ENCODE results near the gene RLBP1. TPM values are rescaled to one million over a fixed set of nuclear protein-coding genes. Genes with fewer than 3 reads are reported as not detected.

The RLBP1 gene
- total and polyA plus RNA-seq, 2 donors from 2014 or later: not detected

DNA sequence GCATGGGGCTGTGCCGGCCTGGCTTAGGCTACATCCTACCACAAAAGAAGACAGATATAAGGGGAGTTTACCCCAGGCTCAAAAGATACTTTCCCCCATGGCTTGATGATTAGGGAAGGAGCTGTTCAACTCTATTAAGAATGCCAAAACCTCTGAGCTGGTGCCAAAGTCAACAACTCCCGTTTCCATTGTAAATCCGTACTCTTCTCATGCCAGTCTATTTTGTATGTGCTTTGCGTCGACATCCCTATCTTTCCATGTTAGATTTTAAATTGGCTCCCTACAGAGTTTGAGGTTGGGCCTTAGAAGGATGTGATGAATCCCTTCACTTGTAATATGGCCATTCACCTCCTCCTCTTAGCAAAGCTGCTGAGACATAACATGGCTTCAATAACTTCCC lies 46.9 kb downstream of the RLBP1 start:
- intact Hi-C loops (cut with DNase I): loop anchor here (10.0 kb wide), 1 partner anchor 270 kb away; no protein-coding TSS in a partner anchor
- H3K4me1 ChIP-seq (ENCODE audit: control insufficient read depth in 2 of 3, insufficient read depth in 2 of 3, low read depth in 1 of 3, low read length in 3 of 3): peaks cover 0 to 3% (median 2%) of the 10 kb centered on the region in 3 donors
- no peak for TF ChIP-seq CTCF (IDR thresholded peaks at IDR 0.05; ENCODE audit: borderline replicate concordance, extremely low read depth, insufficient read depth)
- no peak overlapping the region for H3K4me3 ChIP-seq (ENCODE audit: low read length in 3 of 3)
- no peaks in the 10 kb centered on the region for H3K9me3 ChIP-seq (ENCODE audit: control insufficient read depth in 2 of 3, insufficient read depth in 1 of 3, low read length in 3 of 3)
- peaks cover 0 to 16% (median 15%) of the 10 kb centered on the region in 3 donors for H3K36me3 ChIP-seq (ENCODE audit: control insufficient read depth in 2 of 3, insufficient read depth in 3 of 3, low read length in 3 of 3)
- no peak for FAIRE-seq
- H3K27ac ChIP-seq (ENCODE audit: low read depth in 2 of 2, low read length in 2 of 2): no peak overlapping the region
- no peaks in the 10 kb centered on the region for H3K27me3 ChIP-seq (ENCODE audit: control insufficient read depth, insufficient read depth, low read length)
- DNase-seq: no peak
- H3K9ac ChIP-seq (ENCODE audit: low read length in 3 of 3): no peak overlapping the region

DNA sequence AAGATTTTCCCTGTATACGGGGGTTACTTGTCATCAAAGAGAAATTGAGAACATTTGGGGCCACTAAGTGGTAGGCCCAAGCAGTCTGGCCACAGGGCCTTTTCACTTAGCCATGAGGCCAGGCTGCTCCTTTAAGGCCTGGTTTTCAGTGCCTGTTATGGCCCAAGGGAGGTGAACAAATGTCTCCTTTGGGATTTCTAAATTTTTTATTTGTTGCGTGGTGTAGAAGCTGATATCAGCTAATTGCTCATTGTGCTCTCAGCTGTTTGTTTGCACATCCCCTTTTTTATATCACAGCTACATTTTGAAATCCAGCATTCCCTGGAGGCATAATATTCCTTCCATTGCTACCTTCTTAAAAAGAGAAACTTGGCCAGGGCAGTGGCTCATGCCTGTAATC lies 48.5 kb downstream of the RLBP1 start:
- intact Hi-C loops (cut with DNase I): loop anchor here (10.0 kb wide), 1 partner anchor 268 kb away; no protein-coding TSS in a partner anchor
- FAIRE-seq (no peak), DNase-seq (no peak)
- H3K36me3 ChIP-seq (ENCODE audit: control insufficient read depth in 2 of 3, insufficient read depth in 3 of 3, low read length in 3 of 3): peaks cover 0 to 15% (median 11%) of the 10 kb centered on the region in 3 donors
- H3K4me3 ChIP-seq (ENCODE audit: low read length in 3 of 3): no peak overlapping the region
- no peak overlapping the region for H3K27ac ChIP-seq (ENCODE audit: low read depth in 2 of 2, low read length in 2 of 2)
- no peaks in the 10 kb centered on the region for H3K27me3 ChIP-seq (ENCODE audit: control insufficient read depth, insufficient read depth, low read length)
- H3K9ac ChIP-seq (ENCODE audit: low read length in 3 of 3): no peak overlapping the region
- no peak for TF ChIP-seq CTCF (IDR thresholded peaks at IDR 0.05; ENCODE audit: borderline replicate concordance, extremely low read depth, insufficient read depth)
- no peaks in the 10 kb centered on the region for H3K9me3 ChIP-seq (ENCODE audit: control insufficient read depth in 2 of 3, insufficient read depth in 1 of 3, low read length in 3 of 3)
- peaks cover 0 to 3% (median 2%) of the 10 kb centered on the region in 3 donors for H3K4me1 ChIP-seq (ENCODE audit: control insufficient read depth in 2 of 3, insufficient read depth in 2 of 3, low read depth in 1 of 3, low read length in 3 of 3)

GRCh38 chr15:89171136-89172072 lies 50.0 kb downstream of the RLBP1 start:
- DNase-seq: peak in 4 of 5 donors; percentile 42 to 66 (median 59)
- H3K36me3 ChIP-seq (ENCODE audit: control insufficient read depth in 2 of 3, insufficient read depth in 3 of 3, low read length in 3 of 3): peaks cover 0 to 8% (median 4%) of the 10 kb centered on the region in 3 donors
- FAIRE-seq: no peak
- H3K27ac ChIP-seq (ENCODE audit: low read depth in 2 of 2, low read length in 2 of 2): no peak overlapping the region
- intact Hi-C loops (cut with DNase I): loop anchor here (10.0 kb wide), 1 partner anchor 267 kb away; no protein-coding TSS in a partner anchor
- no peak overlapping the region for H3K4me3 ChIP-seq (ENCODE audit: low read length in 3 of 3)
- peak; percentile 68 for TF ChIP-seq CTCF (IDR thresholded peaks at IDR 0.05; ENCODE audit: borderline replicate concordance, extremely low read depth, insufficient read depth)
- H3K4me1 ChIP-seq (ENCODE audit: control insufficient read depth in 2 of 3, insufficient read depth in 2 of 3, low read depth in 1 of 3, low read length in 3 of 3): peaks cover 0 to 5% (median 3%) of the 10 kb centered on the region in 3 donors
- H3K9ac ChIP-seq (ENCODE audit: low read length in 3 of 3): no peak overlapping the region
- H3K9me3 ChIP-seq (ENCODE audit: control insufficient read depth in 2 of 3, insufficient read depth in 1 of 3, low read length in 3 of 3): no peaks in the 10 kb centered on the region
- no peaks in the 10 kb centered on the region for H3K27me3 ChIP-seq (ENCODE audit: control insufficient read depth, insufficient read depth, low read length)

All from kidney (tissue), 14 donors.